Subcutaneous abdominal adipose tissue (tissue), 5 donors: Measurements from ENCODE around the gene NSG1.

ENCODE experiments used
- H3K27ac ChIP-seq: one replicate; pipeline ENCODE4 v1.7.0; 2013; ENCODE audit warnings: low read depth, mild to moderate bottlenecking, inconsistent platforms, low read length, moderate library complexity
- H3K27me3 ChIP-seq, 5 donors: one replicate each; pipeline ENCODE4 v1.7.0; 2013; ENCODE audit warnings: low read length in 5 of 5, inconsistent platforms in 1 of 5; ENCODE audit not compliant: control insufficient read depth in 5 of 5, insufficient read depth in 4 of 5
- H3K36me3 ChIP-seq, 5 donors: one replicate each; pipeline ENCODE4 v1.7.0; 2013; ENCODE audit warnings: low read length in 5 of 5; ENCODE audit not compliant: control insufficient read depth in 5 of 5, insufficient read depth in 5 of 5
- H3K4me1 ChIP-seq, 5 donors: one replicate each; pipeline ENCODE4 v1.7.0; 2013; ENCODE audit warnings: low read length in 5 of 5, mild to moderate bottlenecking in 3 of 5, moderate library complexity in 1 of 5; ENCODE audit not compliant: control insufficient read depth in 5 of 5, insufficient read depth in 5 of 5
- H3K4me3 ChIP-seq, 5 donors: one replicate each; pipeline ENCODE4 v1.7.0; 2013; ENCODE audit warnings: low read length in 5 of 5, low read depth in 1 of 5
- H3K9ac ChIP-seq, 5 donors: one replicate each; pipeline ENCODE4 v1.7.0; 2013; ENCODE audit warnings: low read length in 5 of 5, mild to moderate bottlenecking in 4 of 5, moderate library complexity in 3 of 5
- H3K9me3 ChIP-seq, 5 donors: one replicate each; pipeline ENCODE4 v1.7.0; 2013; ENCODE audit warnings: low read length in 5 of 5; ENCODE audit not compliant: control insufficient read depth in 5 of 5
- donor health status: healthy.
- donor health status: healthy.
- donor health status: healthy.
- donor health status: healthy.
- donor health status: healthy.

Gene NSG1

DNA sequence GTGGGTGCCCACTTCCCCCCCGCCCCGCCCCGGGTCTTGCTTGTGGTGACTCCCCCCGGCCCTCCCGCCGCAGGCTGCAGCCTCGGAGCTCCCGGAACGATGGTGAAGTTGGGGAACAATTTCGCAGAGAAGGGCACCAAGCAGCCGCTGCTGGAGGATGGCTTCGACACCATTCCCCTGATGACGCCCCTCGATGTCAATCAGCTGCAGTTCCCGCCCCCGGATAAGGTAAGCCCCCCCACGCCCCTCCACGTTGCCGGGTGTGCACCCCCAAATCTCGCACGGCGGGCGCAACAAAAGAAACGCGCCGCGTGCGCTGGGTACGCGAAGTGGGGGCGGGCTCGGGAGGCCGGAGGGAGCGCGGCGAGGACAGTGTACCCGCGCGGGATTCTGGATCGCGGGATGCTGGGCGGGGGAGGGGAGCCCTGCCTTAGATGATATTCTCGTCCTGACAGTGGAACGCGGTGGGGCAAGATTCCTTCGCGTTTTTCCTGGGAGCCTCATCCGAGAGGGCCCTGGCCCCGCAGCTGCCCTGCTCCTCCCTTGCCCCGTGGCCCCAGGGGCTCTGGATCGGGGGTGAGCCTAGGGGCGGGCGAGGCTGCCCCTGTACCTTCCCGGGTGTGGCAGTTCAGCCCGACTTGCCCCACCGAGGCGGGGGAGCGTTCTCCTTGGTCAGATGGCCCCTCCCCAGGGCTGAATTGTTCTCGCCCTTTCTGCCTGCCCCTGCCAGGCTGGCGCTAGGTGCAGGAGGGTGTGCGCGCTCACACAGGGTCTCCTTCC is 819 bp downstream of the NSG1 start:
- Histone ChIP-seq H3K4me1 (peaks cover 0 to 23% (median 18%) of the 10 kb centered on the region in 5 donors), H3K27ac (no peak overlapping the region), H3K36me3 (no peaks in the 10 kb centered on the region), H3K4me3 (no peak overlapping the region), H3K9me3 (no peaks in the 10 kb centered on the region), H3K9ac (no peak overlapping the region), H3K27me3 (peaks cover 31 to 80% (median 55%) of the 10 kb centered on the region in 5 donors)

DNA sequence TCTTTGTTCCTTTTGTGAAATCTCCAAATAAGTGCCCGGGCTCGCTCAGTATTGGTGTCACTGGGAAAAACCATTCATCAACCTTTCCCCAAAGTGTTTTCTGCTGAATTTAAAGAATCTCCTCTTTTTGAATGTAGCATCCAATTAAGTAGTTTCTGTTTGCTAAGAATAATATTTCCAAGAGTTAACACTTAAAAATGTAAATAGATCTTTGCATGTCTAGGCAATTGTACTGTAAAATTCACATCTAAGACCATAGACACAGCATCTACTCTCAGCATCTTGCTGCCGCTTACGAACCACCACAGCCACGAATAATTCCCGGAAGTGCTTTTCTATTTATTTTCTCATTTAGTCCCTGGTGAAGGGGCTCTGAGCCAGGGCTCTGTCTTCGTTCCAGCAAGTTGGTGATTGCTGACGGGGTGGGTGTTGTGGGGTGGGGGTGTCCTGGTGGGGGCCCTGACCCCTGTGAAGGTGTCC is 1.4 kb downstream of the NSG1 start:
- Histone ChIP-seq H3K9me3 (no peaks in the 10 kb centered on the region), H3K4me1 (peaks cover 0 to 23% (median 18%) of the 10 kb centered on the region in 5 donors), H3K27ac (no peak overlapping the region), H3K4me3 (no peak overlapping the region), H3K27me3 (peaks cover 33 to 81% (median 59%) of the 10 kb centered on the region in 5 donors), H3K9ac (no peak overlapping the region), H3K36me3 (no peaks in the 10 kb centered on the region)

DNA sequence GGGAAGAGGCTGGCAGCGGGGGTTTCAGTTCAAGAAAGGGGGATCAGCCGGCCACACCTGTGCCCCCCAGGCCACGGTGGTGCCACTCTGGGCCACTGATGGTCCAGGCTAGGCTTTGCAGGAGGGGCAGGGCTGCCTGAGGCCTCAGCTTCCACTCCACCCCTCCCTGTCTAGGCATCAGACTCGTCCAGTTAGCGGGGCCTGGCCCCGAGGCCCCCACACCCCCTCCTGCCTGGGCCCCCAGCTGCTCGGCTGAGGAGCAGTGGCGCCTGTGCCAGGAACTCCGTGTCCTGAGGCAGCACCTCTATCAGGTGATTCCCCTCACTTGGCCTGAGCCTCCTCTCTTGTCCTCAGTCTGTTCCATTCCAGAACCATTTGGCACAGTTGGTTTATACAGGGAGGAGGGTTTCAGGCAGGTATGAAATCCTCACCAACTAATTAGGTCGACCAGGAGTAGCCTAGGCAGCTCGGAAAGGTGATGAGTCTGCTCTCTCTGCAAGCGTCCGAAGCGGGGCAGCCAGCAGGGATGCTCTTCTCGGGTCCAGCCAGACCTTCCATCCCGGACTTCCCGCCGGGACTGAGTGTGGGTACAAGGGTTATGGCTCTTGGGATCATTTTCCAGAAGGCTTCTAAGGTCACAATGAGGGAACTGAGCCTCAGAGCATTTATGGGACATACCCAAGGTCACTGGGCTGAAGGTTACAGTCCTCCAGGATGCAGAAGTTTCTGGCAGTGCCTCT is 2.1 kb downstream of the NSG1 start:
- H3K9me3 ChIP-seq: no peaks in the 10 kb centered on the region
- H3K9ac ChIP-seq: no peak overlapping the region
- peaks cover 0 to 23% (median 18%) of the 10 kb centered on the region in 5 donors for H3K4me1 ChIP-seq
- no peak overlapping the region for H3K4me3 ChIP-seq
- H3K27ac ChIP-seq: no peak overlapping the region
- no peaks in the 10 kb centered on the region for H3K36me3 ChIP-seq
- H3K27me3 ChIP-seq: peaks cover 33 to 84% (median 63%) of the 10 kb centered on the region in 5 donors

DNA sequence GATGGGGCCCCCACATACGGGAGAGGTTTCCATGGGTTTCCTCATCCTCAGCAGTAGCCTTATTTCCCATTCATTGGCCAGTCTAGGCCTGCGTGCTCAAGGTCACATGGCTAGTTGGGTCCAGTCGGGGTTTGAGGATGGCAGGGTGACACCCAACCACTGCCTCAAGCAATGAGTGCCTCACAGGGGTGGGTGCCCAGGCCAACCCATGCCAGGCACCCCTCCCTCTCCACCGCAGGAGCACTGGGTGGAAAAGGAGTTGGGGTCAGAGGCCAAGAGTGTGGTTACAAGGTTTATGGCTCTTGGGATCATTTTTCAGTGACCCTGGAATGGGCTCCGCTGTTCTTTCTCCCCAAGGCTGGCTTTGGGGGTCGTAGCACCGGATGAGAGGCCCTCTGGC is 3.1 kb downstream of the NSG1 start:
- H3K27me3 ChIP-seq: peaks cover 39 to 77% (median 68%) of the 10 kb centered on the region in 5 donors
- no peak overlapping the region for H3K27ac ChIP-seq
- H3K9ac ChIP-seq: no peak overlapping the region
- H3K4me3 ChIP-seq: no peak overlapping the region
- peaks cover 0 to 23% (median 18%) of the 10 kb centered on the region in 5 donors for H3K4me1 ChIP-seq
- no peaks in the 10 kb centered on the region for H3K36me3 ChIP-seq
- H3K9me3 ChIP-seq: no peaks in the 10 kb centered on the region

DNA sequence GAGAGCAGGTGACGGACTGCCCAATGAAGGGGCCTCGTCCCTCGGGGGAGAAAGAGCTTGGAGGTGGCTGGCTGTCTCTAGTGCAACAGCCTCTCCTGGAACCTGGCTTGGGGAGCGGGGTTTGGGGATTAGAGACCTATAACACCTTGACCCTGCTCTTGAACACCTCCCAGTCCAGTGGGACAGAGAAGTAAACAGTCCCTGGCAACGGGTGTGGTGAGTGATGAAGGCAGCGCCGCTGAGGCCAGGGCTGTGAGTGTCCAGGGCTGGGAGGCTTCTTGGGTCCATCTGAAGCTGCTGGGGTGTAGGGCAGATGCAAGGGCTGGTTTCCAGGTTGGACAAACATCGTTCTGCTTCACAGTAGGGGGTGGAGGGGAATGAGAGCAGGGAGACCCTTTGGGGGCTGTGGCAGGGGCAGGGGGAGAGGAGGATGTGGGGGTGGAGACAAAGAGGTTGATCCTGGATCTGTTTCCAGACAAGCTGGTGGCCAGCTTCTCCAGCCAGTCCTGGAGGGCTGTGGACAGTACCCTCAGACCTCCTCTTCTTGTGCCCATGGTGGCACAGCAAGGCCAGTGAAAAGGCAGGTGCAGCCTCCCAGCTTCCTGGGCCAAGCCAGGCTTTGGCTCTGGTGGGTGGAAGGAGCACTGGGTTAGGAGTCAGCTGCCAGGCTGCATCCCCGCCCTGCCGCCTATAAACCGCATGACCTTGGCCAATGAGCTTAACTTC is 3.8 kb downstream of the NSG1 start:
- Histone ChIP-seq H3K27me3 (peaks cover 41 to 76% (median 69%) of the 10 kb centered on the region in 5 donors), H3K36me3 (no peaks in the 10 kb centered on the region), H3K4me3 (no peak overlapping the region), H3K27ac (no peak overlapping the region), H3K4me1 (peaks cover 0 to 23% (median 18%) of the 10 kb centered on the region in 5 donors), H3K9me3 (no peaks in the 10 kb centered on the region), H3K9ac (no peak overlapping the region)

DNA sequence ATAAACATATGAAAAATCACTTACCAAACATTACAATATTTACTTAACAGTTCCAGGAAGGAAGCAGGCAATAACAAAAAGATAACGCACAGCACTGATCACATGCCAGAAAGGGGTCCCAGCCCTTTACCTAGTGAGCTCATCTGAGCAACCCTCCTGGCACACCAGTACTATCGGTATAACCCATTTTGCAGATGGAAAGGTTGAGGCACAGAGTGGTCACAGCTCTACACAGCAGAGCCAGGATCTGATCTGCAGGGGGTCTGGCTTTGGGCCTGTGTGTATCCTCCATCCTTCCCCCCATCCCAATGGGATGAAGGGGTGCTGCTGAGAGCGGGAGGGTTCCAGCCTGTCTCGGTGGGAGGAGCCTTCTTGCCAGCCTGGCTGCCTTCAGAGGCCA is 5.0 kb downstream of the NSG1 start:
- H3K36me3 ChIP-seq: no peaks in the 10 kb centered on the region
- H3K27ac ChIP-seq: no peak overlapping the region
- H3K4me1 ChIP-seq: peaks cover 0 to 14% (median 10%) of the 10 kb centered on the region in 5 donors
- H3K9me3 ChIP-seq: no peaks in the 10 kb centered on the region
- peaks cover 37 to 76% (median 68%) of the 10 kb centered on the region in 5 donors for H3K27me3 ChIP-seq
- no peak overlapping the region for H3K9ac ChIP-seq
- H3K4me3 ChIP-seq: no peak overlapping the region

DNA sequence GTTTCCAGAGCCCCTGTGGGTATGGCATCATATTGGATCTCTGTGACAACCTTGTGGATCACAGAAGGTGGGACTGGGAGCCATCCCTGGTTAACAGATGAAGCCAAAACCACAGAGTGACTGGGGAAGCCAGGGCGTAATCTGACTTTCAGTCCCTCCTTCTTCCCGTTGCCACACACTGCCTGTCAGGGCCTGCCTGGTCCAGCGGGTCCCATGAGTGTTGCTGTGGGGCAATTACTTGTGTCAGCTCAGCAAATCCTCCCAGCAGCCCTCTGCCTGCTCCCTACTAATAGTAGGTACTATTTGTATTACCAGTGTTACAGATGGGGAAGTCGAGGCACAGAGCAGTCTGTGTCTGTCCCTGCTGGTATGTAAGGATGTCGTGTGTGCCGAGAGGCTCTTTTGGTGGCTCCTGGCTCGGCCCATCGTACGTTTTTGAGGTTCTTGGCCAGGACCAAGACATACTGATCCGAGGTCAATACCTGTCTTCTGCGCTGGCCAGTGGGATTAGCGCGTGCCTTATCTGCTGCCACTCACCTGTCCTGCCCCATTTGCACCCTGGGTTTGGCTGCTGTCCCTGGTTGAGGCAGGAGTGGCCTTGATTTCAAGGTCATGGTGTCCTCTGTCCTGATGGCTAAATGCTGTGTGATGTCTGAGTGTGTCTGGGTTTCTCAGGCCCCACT is 5.7 kb downstream of the NSG1 start:
- Histone ChIP-seq H3K27ac (no peak overlapping the region), H3K9ac (no peak overlapping the region), H3K27me3 (peaks cover 36 to 81% (median 69%) of the 10 kb centered on the region in 5 donors), H3K36me3 (no peaks in the 10 kb centered on the region), H3K4me3 (no peak overlapping the region), H3K9me3 (no peaks in the 10 kb centered on the region), H3K4me1 (peaks cover 0 to 7% (median 6%) of the 10 kb centered on the region in 5 donors)

DNA sequence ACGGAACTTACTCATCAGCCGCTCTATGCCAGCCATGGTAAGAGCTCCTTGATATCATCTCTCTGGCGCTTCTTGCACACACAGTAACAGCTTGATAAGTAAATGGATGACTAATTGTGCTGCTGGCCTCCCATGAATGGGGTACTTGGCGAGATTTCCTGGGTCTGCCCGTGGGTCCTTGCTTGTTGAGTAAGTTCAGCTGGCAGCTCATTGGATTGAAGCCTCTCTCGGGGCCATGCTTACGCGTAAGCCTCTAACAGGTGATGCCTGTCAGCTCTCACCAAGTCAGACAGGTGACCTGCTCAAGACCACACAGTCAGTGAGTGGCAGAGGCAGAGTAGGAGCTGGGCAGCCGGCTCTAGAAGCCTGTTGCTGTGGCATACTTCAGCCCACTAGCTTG is 7.7 kb downstream of the NSG1 start:
- Histone ChIP-seq H3K9me3 (peaks cover 0 to 5% (median 2%) of the 10 kb centered on the region in 5 donors), H3K27ac (no peak overlapping the region), H3K4me3 (no peak overlapping the region), H3K36me3 (no peaks in the 10 kb centered on the region), H3K4me1 (no peaks in the 10 kb centered on the region), H3K27me3 (peaks cover 26 to 63% (median 55%) of the 10 kb centered on the region in 5 donors), H3K9ac (no peak overlapping the region)

DNA sequence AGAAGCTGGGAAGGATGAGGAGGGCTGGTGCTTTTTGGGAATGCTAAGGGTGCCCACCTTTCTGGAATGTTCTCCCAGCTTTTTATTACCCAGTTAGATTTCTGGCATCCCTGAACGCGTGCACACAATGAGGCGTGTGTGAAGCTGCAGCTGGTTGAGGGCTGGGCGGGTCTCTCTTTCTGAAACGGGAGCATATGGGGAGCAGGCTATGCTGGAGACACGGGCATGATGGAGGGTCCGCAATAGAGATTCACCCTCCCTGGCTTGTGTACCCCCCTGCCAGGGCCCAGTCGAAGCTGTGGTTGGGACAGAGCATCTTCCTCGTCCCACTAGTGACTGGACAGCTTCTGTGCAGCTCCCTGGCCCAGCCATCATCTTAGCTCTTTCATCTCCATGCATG is 8.5 kb downstream of the NSG1 start:
- peaks cover 24 to 58% (median 49%) of the 10 kb centered on the region in 5 donors for H3K27me3 ChIP-seq
- H3K4me3 ChIP-seq: no peak overlapping the region
- H3K27ac ChIP-seq: no peak overlapping the region
- no peaks in the 10 kb centered on the region for H3K36me3 ChIP-seq
- H3K9ac ChIP-seq: no peak overlapping the region
- no peaks in the 10 kb centered on the region for H3K4me1 ChIP-seq
- H3K9me3 ChIP-seq: peaks cover 0 to 10% (median 3%) of the 10 kb centered on the region in 5 donors
